HepG2 (cell line): Measurements from ENCODE around the gene CTSZ. TPM values are rescaled to one million over a fixed set of nuclear protein-coding genes. Genes with fewer than 3 reads are reported as not detected.

Source experiments
- ATAC-seq: fragments of 200-7000 bp; cut with Tn5 transposase; 3 replicates; pipeline ENCODE4 v1.9.1; 2020; ENCODE audit warnings: mild to moderate bottlenecking, moderate library complexity
- BruUV-seq: library from RNA; stranded (reverse); fragments of 400-500 nt; replicated peaks from 2 replicates; lab custom pipeline; 2021; lab: Mats Ljungman, UMichigan
- CTCF ChIA-PET: fragments of 300-600 bp; formaldehyde crosslinking; extraction: SDS; loops from one replicate; lab custom pipeline; 2021; ENCODE audit warnings: low total read pairs, inconsistent platforms, low intra/inter-chr PET ratio; lab: Yijun Ruan, JAX
- POLR2A ChIA-PET: fragments of 350-600 bp; sonication (Branson Sonifier 250); formaldehyde crosslinking; loops from one replicate; lab custom pipeline; 2020; ENCODE audit warnings: antibody characterized with exemption, inconsistent platforms; lab: Yijun Ruan, JAX
- DNase-seq: peaks from one replicate; pipeline ENCODE4 v3.0.0-alpha.2; 2015; ENCODE audit warnings: low spot score
- FAIRE-seq: peaks from 3 replicates; lab custom pipeline; 2011; peaks lifted over from hg19 to GRCh38; lab: Jason Lieb, UNC
- H2AFZ ChIP-seq: one replicate; pipeline ENCODE4 v1.6.1; 2011; ENCODE audit warnings: low read length, inconsistent platforms
- H3K27ac ChIP-seq: fragments of 300-600 bp; 3 replicates; pipeline ENCODE4 v1.8.0; 2011; ENCODE audit warnings: mixed run types, mild to moderate bottlenecking, mixed read lengths, low read length, inconsistent platforms; ENCODE audit not compliant: insufficient read depth; ENCODE audit errors: extremely low read length
- H3K27me3 ChIP-seq, 2 experiments: fragments of 200-600 bp in 1 of 2; 2 replicates in 1 of 2; 3 replicates in 1 of 2; pipeline versions ENCODE4 v1.6.0 to v1.8.0; 2011; ENCODE audit warnings: low read length in 2 of 2, mild to moderate bottlenecking in 2 of 2, moderate library complexity in 2 of 2, inconsistent platforms in 1 of 2; ENCODE audit not compliant: insufficient read depth in 2 of 2, control insufficient read depth in 1 of 2
- H3K36me3 ChIP-seq, 2 experiments: fragments of 200-600 bp in 1 of 2; replicated peaks in 1 of 2; 2 replicates in 1 of 2; 3 replicates in 1 of 2; pipeline versions ENCODE4 v1.5.1 to v1.8.0; 2011; ENCODE audit warnings: low read length in 2 of 2, inconsistent platforms in 1 of 2; ENCODE audit not compliant: insufficient read depth in 2 of 2, control insufficient read depth in 1 of 2
- H3K4me1 ChIP-seq: 2 replicates; pipeline ENCODE4 v1.5.1; 2012; ENCODE audit warnings: low read length, inconsistent platforms; ENCODE audit not compliant: insufficient read depth
- H3K4me2 ChIP-seq: 2 replicates; pipeline ENCODE4 v1.6.0; 2011; ENCODE audit warnings: low read depth, low read length, inconsistent platforms
- H3K4me3 ChIP-seq, 3 experiments: fragments of 200-600 bp in 1 of 3; sonication (generic), shearing (Covaris generic) in 1 of 3; replicated peaks in 1 of 3; 2 replicates each; pipeline ENCODE4 v1.5.1; 2011 to 2016; ENCODE audit warnings: low read length in 3 of 3, inconsistent platforms in 2 of 3, low read depth in 2 of 3, mild to moderate bottlenecking in 2 of 3, control low read depth in 1 of 3, mixed read lengths in 1 of 3; ENCODE audit not compliant: insufficient read depth in 1 of 3
- H3K79me2 ChIP-seq: one replicate; pipeline ENCODE4 v1.6.1; 2011; ENCODE audit warnings: low read length, inconsistent platforms; ENCODE audit not compliant: insufficient read depth
- H3K9ac ChIP-seq: 2 replicates; pipeline ENCODE4 v1.6.0; 2011; ENCODE audit warnings: mild to moderate bottlenecking, low read depth, low read length, inconsistent platforms; ENCODE audit not compliant: insufficient read depth
- H3K9me3 ChIP-seq: 2 replicates; pipeline ENCODE4 v1.5.1; 2012; ENCODE audit warnings: mild to moderate bottlenecking, low read length
- H4K20me1 ChIP-seq: 2 replicates; pipeline ENCODE4 v1.6.0; 2011; ENCODE audit warnings: inconsistent platforms, mild to moderate bottlenecking, low read length, moderate library complexity; ENCODE audit not compliant: insufficient read depth
- BHLHE40 ChIP-seq: IDR thresholded peaks from 2 replicates; pipeline ENCODE4 v1.6.1; 2011; ENCODE audit warnings: low read length, improper control_type of control experiment
- BRCA1 ChIP-seq: sonication (generic); formaldehyde crosslinking; IDR thresholded peaks from 2 replicates; pipeline ENCODE4 v1.4.0; 2020; ENCODE audit warnings: missing genetic modification reagents
- CEBPB ChIP-seq: IDR thresholded peaks from 2 replicates; pipeline ENCODE4 v1.6.1; 2011; ENCODE audit warnings: low read depth, low read length, improper control_type of control experiment, borderline replicate concordance
- CHCHD3 ChIP-seq: sonication (generic); formaldehyde crosslinking; IDR thresholded peaks from 2 replicates; pipeline ENCODE4 v1.8.0; 2022; ENCODE audit warnings: mild to moderate bottlenecking, missing genetic modification reagents, moderate library complexity
- ISX ChIP-seq: sonication (generic); formaldehyde crosslinking; conservative IDR thresholded peaks from 2 replicates; pipeline ENCODE4 v1.5.0; 2020; ENCODE audit warnings: missing genetic modification reagents
- MAFF ChIP-seq: IDR thresholded peaks from 2 replicates; pipeline ENCODE4 v1.6.1; 2011; ENCODE audit warnings: low read depth, low read length, improper control_type of control experiment
- MAFK ChIP-seq, 2 experiments: IDR thresholded peaks in 1 of 2; conservative IDR thresholded peaks in 1 of 2; 2 replicates each; pipeline ENCODE4 v1.6.1; 2011; ENCODE audit warnings: improper control_type of control experiment in 2 of 2, low read length in 2 of 2
- MEF2D ChIP-seq: sonication (generic); formaldehyde crosslinking; IDR thresholded peaks from 2 replicates; pipeline ENCODE4 v1.5.1; 2020; ENCODE audit warnings: mild to moderate bottlenecking, missing genetic modification reagents
- NBN ChIP-seq: fragments of 450-650 bp; conservative IDR thresholded peaks from 2 replicates; pipeline ENCODE4 v1.6.1; 2017
- REXO4 ChIP-seq: sonication (generic); formaldehyde crosslinking; IDR thresholded peaks from 2 replicates; pipeline ENCODE4 v1.8.0; 2022; ENCODE audit warnings: missing genetic modification reagents, mild to moderate bottlenecking, borderline replicate concordance
- RORA ChIP-seq: sonication (generic); formaldehyde crosslinking; IDR thresholded peaks from 2 replicates; pipeline ENCODE4 v1.5.0; 2020; ENCODE audit warnings: mild to moderate bottlenecking, missing genetic modification reagents, moderate library complexity
- SATB2 ChIP-seq: sonication (generic); formaldehyde crosslinking; IDR thresholded peaks from 2 replicates; pipeline ENCODE4 v1.5.0; 2020; ENCODE audit warnings: missing genetic modification reagents
- STAG1 ChIP-seq: sonication (generic); formaldehyde crosslinking; IDR thresholded peaks from 2 replicates; pipeline ENCODE4 v1.4.0; 2020; ENCODE audit warnings: missing genetic modification reagents
- TSC22D2 ChIP-seq: sonication (generic); formaldehyde crosslinking; IDR thresholded peaks from 2 replicates; pipeline ENCODE4 v1.5.1; 2020; ENCODE audit warnings: missing genetic modification reagents, mild to moderate bottlenecking, borderline replicate concordance
- ZBTB38 ChIP-seq: sonication (generic); formaldehyde crosslinking; IDR thresholded peaks from 2 replicates; pipeline ENCODE4 v1.5.1; 2020; ENCODE audit warnings: mild to moderate bottlenecking, missing genetic modification reagents
- WGBS: methylation state at CpG from one replicate; pipeline ENCODE4 v1.1.6; 2017; ENCODE audit warnings: low lambda C conversion rate; 5-methylcytosine and 5-hydroxymethylcytosine counted together
- in situ Hi-C: cut with HindIII; loops from 2 replicates; pipeline ENCODE4 v1.10.0; 2017; ENCODE audit warnings: low pct_unique_long_range_greater_than_20kb; ENCODE audit not compliant: extremely low pct_ligation_motif_present
- intact Hi-C: fragments of 100-400 bp; cut with micrococcal nuclease; formaldehyde crosslinking; loops from one replicate; pipeline ENCODE4 v1.10.0; 2022; ENCODE audit not compliant: unreplicated experiment
- polyA plus RNA-seq, 8 experiments: library from polyadenylated mRNA; depleted of rRNA in 3 of 8; stranded (reverse) in 7 of 8; unstranded in 1 of 8; fragments of >200 nt; fragmentation: Illumina TruSeq in 4 of 8; extraction: Trizol in 4 of 8; gene quantifications; 2 replicates each; pipeline versions ENCODE4 v1.2.1 to v1.2.3, GENCODE V29; 2011 to 2016; ENCODE audit warnings: low read depth in 4 of 8, missing spikeins in 1 of 8, mixed read lengths in 1 of 8; ENCODE audit not compliant: insufficient read depth in 1 of 8
- total RNA-seq, 5 experiments: library from RNA; depleted of rRNA; stranded (reverse); fragments of >200 nt; fragmentation: Illumina TruSeq; extraction: Trizol; gene quantifications; 2 replicates each; pipeline ENCODE4 v1.2.3, GENCODE V29; 2016; ENCODE audit warnings: low read depth in 1 of 5
- TF ChIP-seq, protein P1 (sequence below): sonication (generic); formaldehyde crosslinking; IDR thresholded peaks from 2 replicates; pipeline ENCODE4 v1.5.0; 2020; ENCODE audit warnings: mild to moderate bottlenecking, missing genetic modification reagents

Gene CTSZ
- total and polyA plus RNA-seq, 2 of the 13 experiments (the other 11 are each of a cell fraction or from before 2014, with no cell fraction given): 0.33 TPM; not detected in 1

DNA sequence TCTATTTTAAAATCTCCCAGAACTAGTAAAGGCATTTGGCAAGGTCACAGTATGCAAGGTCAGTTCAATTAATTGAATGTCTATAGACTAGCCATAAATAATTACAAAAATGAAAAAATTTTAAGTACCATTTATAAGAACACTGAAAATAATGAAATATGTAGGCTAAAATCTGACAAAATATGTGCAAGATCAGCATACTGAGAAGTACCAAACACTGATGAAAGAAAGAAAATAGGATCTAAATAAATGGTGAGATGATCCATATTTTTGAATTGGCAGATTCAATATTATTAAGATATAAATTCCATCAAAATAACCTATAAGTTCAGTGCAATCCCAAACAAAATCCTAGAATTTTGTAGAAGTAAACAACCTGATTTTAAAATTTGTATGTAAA lies 54.0 kb downstream of the CTSZ start:
- Histone ChIP-seq H3K9ac (no peak overlapping the region), H3K9me3 (no peaks in the 10 kb centered on the region), H3K4me2 (no peak overlapping the region), H3K4me1 (no peaks in the 10 kb centered on the region), H3K79me2 (no peaks in the 10 kb centered on the region)
- in situ Hi-C loops: no loop called here
- POLR2A ChIA-PET: no interaction called here
- no peak for FAIRE-seq
- intact Hi-C loops: no loop called here
- peak; percentile 54; the same call in 1 of the 2 replicates for TF ChIP-seq MAFF
- no peak for TF ChIP-seq CHCHD3 (CRISPR knock-in tag)
- TF ChIP-seq BHLHE40: no peak
- peak; percentile 84 to 88 for TF ChIP-seq MAFK (conservative IDR thresholded peaks at IDR 0.05 in 1 of 2, IDR thresholded peaks at IDR 0.05 in 1 of 2; ENCODE audit: low read length in 2 of 2)
- TF ChIP-seq, all 625 proteins: peak for 2
- no peak overlapping the region for H2AFZ ChIP-seq
- no peaks in the 10 kb centered on the region for H3K36me3 ChIP-seq
- H3K27ac ChIP-seq: no peak overlapping the region
- no peaks in the 10 kb centered on the region for H4K20me1 ChIP-seq
- DNase-seq: no peak
- peaks cover 0 to 14% of the 10 kb centered on the region in 2 experiments; a peak in 3 of 5 replicates for H3K27me3 ChIP-seq
- no peak overlapping the region for H3K4me3 ChIP-seq
- CTCF ChIA-PET: no interaction called here
- no peak for ATAC-seq
- no TSS peak for BruUV-seq

DNA sequence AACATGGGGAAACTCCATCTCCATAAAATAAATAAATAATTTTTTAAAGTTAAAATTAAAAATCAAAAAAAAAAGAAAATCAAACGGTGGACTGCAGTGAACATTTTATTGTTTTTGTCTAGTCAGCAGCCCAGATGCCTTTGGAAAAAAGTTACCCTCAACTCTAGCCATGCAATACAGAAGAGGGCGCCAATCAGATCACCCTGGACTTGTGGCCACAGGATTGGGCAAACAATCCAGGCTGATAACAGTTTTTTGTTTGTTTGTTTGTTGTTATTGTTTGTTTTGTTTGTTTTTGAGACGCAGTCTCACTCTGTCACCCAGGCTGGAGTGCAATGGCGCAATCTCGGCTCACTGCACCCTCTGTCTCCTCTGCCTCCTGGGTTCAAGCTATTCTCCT lies 56.5 kb downstream of the CTSZ start:
- intact Hi-C loops (no loop called here), in situ Hi-C loops (no loop called here)
- Histone ChIP-seq H3K9ac (no peak overlapping the region), H3K4me1 (no peaks in the 10 kb centered on the region), H3K4me2 (no peak overlapping the region), H3K79me2 (no peaks in the 10 kb centered on the region), H3K36me3 (no peaks in the 10 kb centered on the region), H2AFZ (no peak overlapping the region), H4K20me1 (no peaks in the 10 kb centered on the region), H3K9me3 (no peaks in the 10 kb centered on the region), H3K27ac (no peak overlapping the region), H3K27me3 (peaks cover 0 to 24% of the 10 kb centered on the region in 2 experiments; a peak in 3 of 5 replicates), H3K4me3 (no peak overlapping the region)
- DNase-seq (no peak), ATAC-seq (peak; percentile 44; the same call in 1 of the 3 replicates), FAIRE-seq (no peak)
- ChIA-PET CTCF (no interaction called here), POLR2A (no interaction called here)
- 31% methylated on average over 5 of the region's 5 CpGs for whole genome bisulfite sequencing
- BruUV-seq: no TSS peak
- no peak for TF ChIP-seq ISX (CRISPR knock-in tag)
- TF ChIP-seq TSC22D2 (CRISPR knock-in tag): no peak
- 0 out of 2 replicates have a peak, but pooled peaks have one; percentile 31 for TF ChIP-seq CEBPB
- TF ChIP-seq ZBTB38 (CRISPR knock-in tag): no peak
- 0 out of 2 replicates have a peak, but pooled peaks have one; percentile 33 for TF ChIP-seq BRCA1
- TF ChIP-seq, protein P1, sequence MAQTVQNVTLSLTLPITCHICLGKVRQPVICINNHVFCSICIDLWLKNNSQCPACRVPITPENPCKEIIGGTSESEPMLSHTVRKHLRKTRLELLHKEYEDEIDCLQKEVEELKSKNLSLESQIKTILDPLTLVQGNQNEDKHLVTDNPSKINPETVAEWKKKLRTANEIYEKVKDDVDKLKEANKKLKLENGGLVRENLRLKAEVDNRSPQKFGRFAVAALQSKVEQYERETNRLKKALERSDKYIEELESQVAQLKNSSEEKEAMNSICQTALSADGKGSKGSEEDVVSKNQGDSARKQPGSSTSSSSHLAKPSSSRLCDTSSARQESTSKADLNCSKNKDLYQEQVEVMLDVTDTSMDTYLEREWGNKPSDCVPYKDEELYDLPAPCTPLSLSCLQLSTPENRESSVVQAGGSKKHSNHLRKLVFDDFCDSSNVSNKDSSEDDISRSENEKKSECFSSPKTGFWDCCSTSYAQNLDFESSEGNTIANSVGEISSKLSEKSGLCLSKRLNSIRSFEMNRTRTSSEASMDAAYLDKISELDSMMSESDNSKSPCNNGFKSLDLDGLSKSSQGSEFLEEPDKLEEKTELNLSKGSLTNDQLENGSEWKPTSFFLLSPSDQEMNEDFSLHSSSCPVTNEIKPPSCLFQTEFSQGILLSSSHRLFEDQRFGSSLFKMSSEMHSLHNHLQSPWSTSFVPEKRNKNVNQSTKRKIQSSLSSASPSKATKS (CRISPR knock-in tag): no peak
- TF ChIP-seq SATB2 (CRISPR knock-in tag): no peak
- no peak for TF ChIP-seq MEF2D (CRISPR knock-in tag)
- TF ChIP-seq NBN: no peak
- TF ChIP-seq RORA: 0 out of 2 replicates have a peak, but pooled peaks have one; percentile 53
- peak; percentile 95 for TF ChIP-seq MAFF
- peak; percentile 55 for TF ChIP-seq STAG1
- TF ChIP-seq MAFK (conservative IDR thresholded peaks at IDR 0.05 in 1 of 2, IDR thresholded peaks at IDR 0.05 in 1 of 2; ENCODE audit: low read length in 2 of 2): peak; percentile 97 to 98
- no peak for TF ChIP-seq REXO4 (CRISPR knock-in tag)
